ENCODE data around the gene WDTC1.
"Not testable (repeated sequence)": the region's sequence is repeated elsewhere in the genome, so short reads cannot be mapped to it uniquely, and the experiment has no call there.

DNA sequence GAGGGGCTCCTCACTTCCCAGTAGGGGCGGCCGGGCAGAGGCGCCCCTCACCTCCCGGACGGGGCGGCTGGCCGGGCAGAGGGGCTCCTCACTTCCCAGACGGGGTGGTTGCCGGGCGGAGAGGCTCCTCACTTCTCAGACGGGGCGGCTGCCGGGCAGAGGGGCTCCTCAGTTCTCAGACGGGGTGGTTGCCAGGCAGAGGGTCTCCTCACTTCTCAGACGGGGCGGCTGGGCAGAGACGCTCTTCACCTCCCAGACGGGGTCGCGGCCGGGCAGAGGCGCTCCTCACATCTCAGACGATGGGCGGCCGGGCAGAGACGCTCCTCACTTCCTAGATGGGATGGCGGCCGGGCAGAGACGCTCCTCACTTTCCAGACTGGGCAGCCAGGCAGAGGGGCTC, 54.7 kb downstream of the WDTC1 start:
- TF ChIP-seq POLR2A (IDR thresholded peaks at IDR 0.05): not testable (repeated sequence)
- TF ChIP-seq, protein P1, sequence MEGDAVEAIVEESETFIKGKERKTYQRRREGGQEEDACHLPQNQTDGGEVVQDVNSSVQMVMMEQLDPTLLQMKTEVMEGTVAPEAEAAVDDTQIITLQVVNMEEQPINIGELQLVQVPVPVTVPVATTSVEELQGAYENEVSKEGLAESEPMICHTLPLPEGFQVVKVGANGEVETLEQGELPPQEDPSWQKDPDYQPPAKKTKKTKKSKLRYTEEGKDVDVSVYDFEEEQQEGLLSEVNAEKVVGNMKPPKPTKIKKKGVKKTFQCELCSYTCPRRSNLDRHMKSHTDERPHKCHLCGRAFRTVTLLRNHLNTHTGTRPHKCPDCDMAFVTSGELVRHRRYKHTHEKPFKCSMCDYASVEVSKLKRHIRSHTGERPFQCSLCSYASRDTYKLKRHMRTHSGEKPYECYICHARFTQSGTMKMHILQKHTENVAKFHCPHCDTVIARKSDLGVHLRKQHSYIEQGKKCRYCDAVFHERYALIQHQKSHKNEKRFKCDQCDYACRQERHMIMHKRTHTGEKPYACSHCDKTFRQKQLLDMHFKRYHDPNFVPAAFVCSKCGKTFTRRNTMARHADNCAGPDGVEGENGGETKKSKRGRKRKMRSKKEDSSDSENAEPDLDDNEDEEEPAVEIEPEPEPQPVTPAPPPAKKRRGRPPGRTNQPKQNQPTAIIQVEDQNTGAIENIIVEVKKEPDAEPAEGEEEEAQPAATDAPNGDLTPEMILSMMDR (IDR thresholded peaks at IDR 0.05 in 4 of 5, conservative IDR thresholded peaks at IDR 0.05 in 1 of 5): not testable (repeated sequence)
